HG02678 (cell line): Measurements from ENCODE around the gene RBM10.

ENCODE experiments used
- ATAC-seq: cut with Tn5 transposase; IDR thresholded peaks from one replicate; pipeline ENCODE4 v1.9.1; 2021; ENCODE audit warnings: mild to moderate bottlenecking, moderate library complexity; ENCODE audit not compliant: unreplicated experiment

RBM10 gene

DNA sequence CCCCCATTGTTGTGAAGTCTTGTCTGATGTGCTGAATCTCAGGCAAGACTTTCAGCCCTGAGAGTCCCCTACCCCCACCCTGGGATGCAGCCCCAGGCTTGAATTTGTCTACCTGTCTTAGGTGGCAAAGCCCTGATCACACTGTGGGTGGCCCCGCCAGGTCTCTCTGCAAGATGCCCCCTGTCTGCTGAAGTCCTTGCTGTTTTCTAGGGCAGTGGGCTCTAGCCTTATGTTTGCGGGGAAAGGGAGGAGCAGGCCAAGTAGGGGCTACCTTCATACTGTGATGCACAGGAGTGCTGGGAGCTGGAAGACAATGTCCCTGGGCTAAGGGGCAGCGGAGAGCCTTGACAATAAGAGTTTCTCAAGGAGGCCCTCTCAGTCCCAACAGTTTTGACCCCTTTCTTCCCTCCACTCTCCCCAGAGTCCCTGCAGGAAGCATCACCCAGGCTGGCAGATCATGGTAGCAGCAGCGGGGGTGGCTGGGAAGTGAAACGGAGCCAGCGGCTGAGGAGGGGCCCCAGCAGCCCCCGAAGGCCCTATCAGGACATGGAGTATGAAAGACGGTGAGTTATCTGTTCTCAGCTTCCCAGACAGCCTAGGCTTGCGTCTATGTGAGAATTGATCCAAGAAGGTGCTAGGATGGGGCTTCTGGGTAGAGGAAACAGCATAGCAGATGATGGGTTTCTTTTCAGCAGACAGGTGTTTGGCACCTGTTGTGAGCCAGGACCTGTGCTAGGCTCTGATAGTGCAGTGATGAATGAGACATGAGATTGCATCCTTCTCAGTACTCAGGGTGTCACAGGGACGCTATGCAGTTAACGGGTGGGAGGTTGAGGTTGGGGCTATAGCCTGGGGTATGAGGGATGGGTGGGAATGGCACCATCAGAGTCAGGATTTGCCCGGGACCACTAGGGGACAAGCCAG is 2.2 kb downstream of the RBM10 start:
- ATAC-seq = no peak

GRCh38 chrX:47148946-47149345 is 3.9 kb downstream of the RBM10 start:
- no peak for ATAC-seq

GRCh38 chrX:47151435-47151834 is 6.4 kb downstream of the RBM10 start:
- ATAC-seq = no peak

- ATAC-seq = no peak
Observed at GRCh38 chrX:47156611-47157520, 11.8 kb downstream of the RBM10 start.

- no peak for ATAC-seq
Observed at GRCh38 chrX:47158131-47158530, 13.1 kb downstream of the RBM10 start.

DNA sequence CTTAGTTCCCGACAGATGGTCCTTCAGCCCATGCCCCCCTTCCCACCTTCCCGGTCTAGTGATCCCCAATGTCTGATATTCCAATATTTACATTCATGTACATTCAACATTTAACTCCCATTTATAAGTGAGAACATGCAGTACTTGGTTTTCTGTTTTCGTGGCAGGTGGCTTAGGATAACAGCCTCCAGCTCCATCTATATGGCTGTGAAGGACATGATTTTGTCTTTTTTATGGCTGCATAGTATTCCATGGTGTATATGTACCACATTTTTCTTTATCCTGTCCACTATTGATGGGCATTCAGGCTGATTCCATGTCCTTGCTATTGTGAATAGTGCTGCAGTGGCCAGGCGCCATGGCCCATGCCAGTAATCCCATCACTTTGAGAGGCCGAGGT is 13.8 kb downstream of the RBM10 start:
- no peak for ATAC-seq

DNA sequence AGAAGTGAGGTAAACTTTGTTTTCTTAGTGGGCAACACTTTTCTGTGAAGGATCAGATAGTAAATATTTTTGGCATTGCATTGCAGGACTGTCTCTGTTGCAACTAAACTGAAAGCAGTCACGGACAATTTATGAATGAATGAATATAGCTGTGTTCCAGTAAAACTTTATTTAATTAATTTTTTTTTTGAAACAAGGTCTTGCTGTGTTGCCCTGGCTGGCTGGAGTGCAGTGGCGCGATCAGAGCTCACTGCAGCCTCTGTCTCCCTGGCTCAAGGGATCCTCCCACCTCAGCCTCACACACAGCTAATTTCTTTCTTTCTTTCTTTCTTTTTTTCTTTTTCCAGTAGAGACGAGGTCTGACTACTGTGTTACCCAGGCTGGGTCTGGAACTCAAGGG is 15.8 kb downstream of the RBM10 start:
- ATAC-seq = no peak

DNA sequence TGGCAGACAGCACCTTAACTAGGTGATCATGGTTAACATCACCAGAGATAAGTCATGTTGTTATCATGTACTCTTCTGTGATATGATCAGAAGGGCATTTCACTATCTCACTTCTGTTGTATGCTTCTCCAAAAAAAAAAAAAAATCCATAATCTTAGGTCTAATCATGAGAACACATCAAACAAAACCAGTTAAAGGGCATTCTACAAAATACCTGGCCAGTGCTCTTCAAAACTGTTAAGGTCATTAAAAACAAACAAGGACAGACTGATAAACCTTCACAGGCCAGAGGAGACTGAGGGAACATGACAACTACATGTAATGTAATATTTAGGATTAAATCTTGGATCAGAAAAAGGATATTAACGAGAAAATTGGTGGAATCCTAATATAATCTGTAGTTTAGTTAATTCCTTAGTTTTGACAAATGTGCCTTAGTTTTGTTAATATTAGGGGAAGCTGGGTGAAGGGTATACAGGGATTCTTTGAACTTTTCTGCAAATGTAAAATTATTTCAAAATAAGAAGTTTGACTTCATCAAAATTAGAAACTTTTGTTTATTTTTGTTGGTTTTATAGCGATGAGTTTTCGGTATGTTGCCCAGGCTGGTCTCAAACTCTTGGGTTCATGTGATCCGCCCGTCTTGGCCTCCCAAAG is 18.0 kb downstream of the RBM10 start:
- ATAC-seq = no peak

GRCh38 chrX:47164420-47164819 is 19.4 kb downstream of the RBM10 start:
- ATAC-seq = no peak

- ATAC-seq = no peak
Observed at GRCh38 chrX:47166126-47166525, 21.1 kb downstream of the RBM10 start.

- no peak for ATAC-seq
Observed at GRCh38 chrX:47168495-47169073, 23.6 kb downstream of the RBM10 start.

GRCh38 chrX:47169273-47169672 is 24.3 kb downstream of the RBM10 start:
- ATAC-seq = no peak

DNA sequence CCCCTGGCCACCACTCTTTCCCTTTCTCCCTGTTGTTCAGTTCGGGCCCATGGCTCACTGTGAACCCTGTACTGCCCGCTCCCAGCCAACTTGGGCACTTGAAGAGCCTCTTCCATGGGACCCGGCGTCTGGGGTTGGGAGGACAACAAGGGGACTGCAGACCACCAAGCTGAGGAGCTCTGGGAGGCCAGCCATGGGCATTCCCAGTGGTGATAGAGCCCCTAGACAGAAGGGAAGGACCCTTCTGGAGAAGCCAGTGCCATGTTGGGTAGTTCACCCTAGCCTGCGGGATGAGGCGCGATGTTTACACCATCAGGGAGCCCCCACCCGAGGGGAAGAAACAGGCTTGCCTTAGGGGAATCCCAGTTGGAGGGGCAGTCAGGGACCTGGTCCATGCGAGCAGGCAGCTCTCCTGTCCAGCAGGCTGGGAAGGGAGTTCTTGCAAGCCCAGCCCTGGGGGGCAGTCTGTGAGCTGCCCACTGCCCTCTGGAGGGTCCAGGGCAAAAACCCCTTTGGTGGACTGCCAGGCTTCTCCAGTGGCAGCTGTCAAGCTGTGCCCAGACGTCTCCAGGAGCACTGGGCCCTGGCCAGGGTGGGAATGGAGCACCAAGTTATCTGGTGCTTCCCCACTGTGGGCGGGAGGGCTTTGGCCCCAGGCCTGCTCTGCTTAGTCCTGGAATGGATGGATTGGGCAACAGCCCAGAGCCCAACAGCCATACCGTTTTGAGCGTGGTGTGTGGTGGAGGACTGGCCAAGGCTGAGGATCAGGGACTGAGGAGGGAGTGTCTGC is 24.9 kb downstream of the RBM10 start:
- ATAC-seq = no peak

- no peak for ATAC-seq
Observed at GRCh38 chrX:47170861-47171692, 26.1 kb downstream of the RBM10 start.

DNA sequence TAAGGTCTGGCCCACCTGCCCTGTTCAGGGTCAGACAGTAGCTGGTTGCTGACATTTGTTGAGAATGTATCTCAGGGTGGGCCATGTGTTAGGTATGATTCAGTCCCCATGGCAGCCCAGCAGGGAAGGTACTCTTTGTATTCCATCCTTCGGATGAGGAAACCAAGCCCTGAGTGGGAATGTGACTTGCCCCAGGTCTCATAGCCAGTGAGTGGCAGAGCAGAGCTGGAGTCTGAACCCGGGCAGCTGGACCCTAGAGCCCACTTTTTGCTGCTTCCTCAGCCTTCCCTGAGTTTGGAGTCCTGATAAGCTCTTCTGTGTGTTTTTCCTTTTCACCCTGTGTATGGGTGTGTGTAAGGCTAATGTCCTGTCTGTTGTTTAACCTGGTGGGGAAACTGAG is 27.0 kb downstream of the RBM10 start:
- no peak for ATAC-seq

DNA sequence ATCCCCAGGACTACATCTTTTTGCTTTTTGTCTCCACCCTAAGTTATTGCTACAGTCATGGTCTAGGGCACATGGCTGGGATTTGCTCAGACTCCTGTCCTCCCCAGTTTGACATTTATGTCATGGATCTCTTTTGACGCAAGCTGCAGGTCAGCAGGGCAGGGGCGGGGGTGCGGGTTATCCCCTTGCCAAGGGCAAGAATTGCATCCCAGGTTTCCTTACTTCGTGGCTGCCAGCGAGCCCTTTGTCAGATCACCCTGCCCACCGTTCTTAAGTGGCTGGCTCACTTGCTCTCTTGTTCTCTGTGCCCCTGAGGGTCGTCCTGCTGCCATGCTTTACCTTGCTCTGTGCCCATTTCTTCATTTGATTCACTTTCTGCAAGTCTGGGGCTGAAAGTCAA is 27.5 kb downstream of the RBM10 start:
- ATAC-seq = no peak

DNA sequence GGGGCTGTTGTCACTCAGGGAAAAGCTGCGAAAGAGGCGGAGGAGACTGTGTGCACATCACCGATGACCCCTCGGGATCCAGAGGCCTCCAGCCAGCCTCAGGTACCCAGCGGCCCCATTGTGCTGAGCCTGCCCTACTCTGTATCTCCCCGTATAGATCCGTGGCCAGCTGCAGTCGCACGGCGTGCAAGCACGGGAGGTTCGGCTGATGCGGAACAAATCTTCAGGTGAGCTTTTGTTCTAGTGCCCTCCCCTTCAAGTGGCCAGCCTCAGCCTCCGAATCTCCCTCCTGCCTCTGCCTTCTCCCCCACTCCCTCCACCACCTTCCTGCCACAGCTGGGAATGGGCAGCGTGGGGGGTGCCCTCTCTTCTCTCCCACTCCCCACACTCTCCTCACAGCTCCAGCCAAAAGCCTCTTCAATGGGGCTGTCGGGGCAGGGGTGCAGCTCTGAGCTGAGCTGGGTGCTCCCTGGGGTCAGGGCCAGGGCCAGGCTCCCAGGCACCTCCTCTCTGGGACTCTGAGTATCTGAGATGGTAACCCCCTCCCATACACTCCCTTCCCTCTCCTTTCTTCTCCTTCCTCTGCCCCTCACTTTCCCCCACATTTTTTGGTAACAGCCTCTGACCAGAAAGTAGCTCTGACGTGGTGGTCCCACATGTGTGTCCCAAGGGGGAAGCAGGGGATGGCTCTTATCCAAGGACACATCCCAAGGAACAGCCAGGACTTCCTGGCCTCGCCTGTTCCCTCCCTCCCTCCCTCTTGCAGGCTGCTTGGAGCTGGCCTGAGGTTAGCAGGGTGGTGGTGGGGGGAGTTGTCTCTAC is 28.2 kb downstream of the RBM10 start:
- no peak for ATAC-seq

DNA sequence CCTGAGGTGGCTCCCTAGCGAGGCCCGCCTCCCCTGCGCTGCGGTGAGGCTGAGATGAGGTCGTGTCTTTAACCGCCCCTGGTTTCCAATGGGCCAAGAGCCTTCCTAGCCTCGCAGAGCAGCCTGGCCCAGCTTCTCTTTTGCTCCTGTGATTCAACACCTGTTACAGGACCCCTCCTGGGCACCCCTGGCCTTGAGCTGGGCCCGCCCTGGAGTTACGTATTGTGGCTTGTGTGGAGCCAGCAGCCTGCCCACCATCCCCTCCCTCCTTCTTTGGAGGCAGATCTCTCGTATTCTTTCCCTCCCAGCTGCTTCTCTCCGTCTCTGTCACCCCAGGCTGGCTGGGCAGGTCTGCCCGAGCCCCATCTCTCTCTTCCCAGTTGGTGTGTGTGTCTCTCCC is 29.4 kb downstream of the RBM10 start:
- no peak for ATAC-seq
